ENCODE data around the gene CHD9.
"Not testable (repeated sequence)": the region's sequence is repeated elsewhere in the genome, so short reads cannot be mapped to it uniquely, and the experiment has no call there.

CHD9 gene

DNA sequence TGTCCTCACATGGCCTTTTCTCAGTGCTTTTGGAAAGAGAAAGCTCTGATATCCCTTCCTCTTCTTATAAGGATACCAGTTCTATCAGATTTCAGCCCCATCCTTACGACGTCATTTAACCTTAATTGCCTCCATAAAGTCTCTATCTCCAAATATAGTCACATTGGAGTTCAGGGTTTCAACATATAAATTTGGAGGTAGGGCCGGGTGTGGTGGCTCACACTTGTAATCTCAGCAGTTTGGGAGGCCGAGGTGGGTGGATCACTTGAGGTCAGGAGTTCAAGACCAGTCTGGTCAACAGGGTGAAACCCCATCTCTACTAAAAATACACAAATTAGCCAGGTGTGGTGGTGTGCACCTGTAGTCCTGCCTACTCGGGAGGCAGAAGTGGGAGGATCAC is 7.3 kb upstream of the CHD9 start:
- not testable (repeated sequence) for DNase-seq

DNA sequence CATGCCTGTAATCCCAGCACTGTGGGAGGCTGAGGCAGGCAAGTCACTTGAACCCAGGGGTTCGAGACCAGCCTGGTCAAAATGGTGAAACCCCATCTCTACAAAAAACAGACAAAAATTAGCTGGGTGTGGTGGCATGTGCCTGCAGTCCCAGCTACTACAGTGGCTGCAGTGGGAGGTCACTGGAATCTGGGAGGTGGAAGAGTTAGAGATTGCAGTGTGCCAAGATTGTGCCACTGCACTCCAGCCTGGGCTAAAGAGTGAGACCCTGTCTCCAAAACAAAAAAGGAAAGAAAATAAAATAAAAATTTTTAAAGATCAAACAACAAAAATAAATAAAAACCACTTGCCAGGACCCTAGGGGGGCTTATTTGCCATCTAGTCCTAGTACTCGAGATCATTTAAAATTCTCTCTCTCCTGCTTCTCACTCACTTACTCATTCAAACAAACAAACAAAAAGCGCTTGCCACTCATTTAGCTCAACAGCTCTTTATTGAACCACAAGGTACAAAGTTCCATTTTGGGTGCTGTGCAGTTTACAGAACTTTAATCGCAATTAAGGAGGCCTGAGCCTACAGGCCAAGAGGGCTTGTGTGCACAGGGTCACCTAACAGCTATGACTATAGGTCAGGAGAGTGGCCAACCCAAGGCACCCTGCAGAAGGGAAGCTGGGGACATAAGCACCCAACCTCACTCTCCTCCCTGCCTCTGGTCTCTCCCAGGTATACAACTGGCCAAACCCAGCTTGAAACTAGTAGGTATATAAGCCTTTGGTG is 6.5 kb upstream of the CHD9 start:
- no peak for DNase-seq

DNA sequence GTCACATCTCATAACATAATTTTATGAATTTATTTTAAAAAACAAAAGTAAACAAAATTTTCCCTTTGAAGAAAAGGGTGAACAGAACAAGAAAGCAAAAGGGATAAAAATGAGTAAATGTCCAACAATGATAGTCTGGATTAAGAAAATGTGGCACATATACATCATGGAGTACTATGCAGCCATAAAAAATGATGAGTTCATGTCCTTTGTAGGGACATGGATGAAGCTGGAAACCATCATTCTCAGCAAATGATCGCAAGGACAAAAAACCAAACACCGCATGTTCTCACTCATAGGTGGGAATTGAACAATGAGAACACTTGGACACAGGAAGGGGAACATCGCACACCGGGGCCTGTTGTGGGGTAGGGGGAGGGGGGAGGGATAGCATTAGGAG is 3.5 kb upstream of the CHD9 start:
- DNase-seq = not testable (repeated sequence)

DNA sequence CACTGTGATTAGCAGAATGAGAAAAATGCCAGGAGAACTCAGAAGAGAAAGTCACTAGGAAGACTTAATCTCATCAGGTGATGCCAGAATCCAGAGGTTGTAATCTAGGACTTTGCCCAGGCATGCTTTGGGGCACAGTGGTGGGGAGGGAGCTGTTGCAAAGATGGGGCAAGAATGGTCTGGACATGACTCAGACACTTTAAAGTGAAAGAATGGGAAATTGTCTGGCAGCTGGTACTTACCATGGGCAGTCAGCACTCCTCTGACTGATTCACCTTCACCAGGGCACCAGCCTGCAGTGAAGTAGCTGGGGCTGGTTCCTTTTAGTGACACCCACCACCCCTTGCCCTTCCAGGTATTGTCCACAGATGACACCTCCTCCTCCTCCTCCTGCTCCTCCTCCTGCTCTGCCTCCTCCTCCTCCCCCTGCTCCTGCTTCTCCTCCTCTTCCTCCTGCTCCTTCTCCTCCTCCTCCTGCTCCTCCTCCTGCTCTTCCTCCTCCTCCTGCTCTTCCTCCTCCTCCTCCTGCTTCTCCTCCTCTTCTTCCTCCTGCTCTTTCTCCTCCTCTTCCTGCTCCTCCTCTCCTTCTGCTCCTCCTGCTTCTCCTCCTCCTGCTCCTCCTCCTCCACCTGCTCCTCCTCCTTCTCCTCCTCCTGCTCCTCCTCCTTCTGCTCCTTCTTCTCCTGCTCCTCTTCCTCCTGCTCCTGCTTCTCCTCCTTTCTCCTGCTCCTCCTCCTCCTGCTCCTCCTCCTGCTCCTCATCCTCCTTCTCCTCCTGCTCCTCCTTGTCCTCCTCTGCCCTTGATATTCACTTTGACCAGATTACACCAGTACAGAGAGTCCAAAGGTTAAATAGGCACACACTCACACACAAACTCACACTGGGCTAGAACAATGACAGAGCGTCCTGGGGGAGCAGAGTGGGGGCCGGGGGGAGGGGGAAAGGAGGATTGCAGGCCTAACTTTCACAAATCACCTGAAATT is 2.0 kb upstream of the CHD9 start, which contains the start of gene CHD9NB:
TSS of gene CHD9NB (minus strand) at position 379 of the 983 bp plus-strand sequence. CDS start 8,739 bp downstream, outside the sequence.
- DNase-seq = peak; percentile 56

DNA sequence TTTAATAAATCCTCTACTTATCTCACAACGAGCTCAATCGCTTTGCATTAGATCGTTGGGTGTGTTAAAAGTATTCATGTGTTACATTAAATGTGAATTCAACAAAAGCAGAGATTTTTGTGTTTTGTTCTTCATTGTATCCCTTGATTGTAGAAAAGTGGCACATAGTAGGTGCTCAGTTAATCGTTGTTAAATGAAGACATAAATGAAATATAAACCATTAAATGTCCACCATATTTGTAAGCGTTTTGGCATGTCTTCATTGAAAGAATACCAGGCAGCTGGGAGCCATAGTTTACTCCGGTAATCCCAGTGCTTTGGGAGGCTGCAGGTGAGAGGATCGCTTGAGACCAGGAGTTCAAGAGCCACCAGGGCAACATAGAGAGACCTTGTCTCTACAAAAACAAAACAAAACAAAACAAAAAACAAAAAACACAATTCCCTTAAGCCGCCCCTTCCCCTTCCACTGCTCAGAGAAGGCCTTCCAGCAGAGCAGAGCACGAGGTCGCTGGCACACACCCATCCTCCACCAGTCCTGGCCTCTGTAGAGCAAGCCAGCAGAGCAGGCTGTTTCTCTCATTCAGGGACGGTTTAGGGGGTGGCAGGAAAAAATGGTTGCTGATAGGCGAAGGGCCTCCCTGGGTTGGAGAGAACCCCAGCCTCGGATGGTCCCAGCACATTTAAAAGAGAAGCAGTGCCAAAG is 673 bp upstream of the CHD9 start:
- no peak for DNase-seq

DNA sequence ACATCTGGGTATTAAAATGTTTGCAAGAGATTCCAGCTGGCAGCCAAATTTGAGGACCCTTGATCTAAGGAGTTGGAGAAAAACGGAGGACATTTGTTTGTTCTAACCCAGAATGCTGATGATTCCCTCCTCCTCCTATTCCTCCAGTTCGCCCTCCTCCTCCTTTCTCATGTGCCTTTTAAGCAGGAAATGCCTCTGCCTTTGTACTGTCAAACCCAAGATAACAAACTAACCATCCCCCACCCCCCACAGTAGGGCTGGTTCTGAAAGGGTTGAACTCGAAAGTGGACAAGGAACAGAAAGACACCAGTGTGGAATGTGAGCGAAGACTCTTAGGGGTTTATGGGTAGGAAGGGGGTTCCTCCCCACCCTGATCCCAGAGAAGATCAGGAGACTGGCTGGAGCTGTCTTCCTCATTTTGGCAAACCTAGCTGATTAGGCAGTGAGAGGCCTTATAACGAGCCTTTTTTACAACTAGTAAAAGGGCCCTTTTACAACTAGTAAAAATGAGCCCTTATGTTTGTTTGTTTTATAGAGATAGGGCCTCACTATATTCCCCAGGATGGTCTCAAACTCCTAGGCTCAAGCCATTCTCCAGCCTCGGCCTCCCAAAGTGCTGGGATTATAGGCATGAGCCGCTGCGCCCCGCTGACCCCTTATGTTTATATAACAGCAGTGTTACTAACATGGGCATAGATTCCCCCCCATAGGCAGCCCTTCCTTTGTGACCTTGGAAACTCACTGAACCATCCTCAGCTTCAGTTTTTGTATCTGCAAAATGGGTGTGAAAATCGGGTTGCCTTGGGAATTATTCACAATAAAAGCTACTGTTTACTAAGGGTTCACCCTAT is 975 bp downstream of the CHD9 start:
- DNase-seq = no peak

DNA sequence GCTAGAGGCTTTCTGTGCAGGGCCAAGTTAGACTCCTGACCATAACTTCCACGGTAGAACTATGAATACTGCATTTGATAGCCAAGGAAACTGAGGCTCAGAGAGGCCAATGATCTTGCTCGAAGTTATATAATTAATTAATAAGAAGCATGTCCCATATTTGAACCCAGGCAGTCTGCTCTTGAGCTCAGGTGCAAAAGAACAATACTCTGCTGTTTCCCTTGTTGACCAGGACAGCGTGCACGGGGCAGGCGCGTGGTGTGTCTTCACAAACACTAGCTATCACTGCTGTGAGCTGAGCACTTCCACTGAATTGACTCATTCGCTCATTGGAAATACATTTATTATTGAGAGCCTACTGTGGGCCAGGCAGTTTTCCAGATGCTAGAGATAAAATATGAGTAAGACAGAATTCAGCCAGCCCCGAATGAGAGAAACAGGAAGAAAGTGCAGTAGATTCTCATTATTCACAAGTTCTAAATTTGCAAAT is 1.6 kb downstream of the CHD9 start:
- no peak for DNase-seq

DNA sequence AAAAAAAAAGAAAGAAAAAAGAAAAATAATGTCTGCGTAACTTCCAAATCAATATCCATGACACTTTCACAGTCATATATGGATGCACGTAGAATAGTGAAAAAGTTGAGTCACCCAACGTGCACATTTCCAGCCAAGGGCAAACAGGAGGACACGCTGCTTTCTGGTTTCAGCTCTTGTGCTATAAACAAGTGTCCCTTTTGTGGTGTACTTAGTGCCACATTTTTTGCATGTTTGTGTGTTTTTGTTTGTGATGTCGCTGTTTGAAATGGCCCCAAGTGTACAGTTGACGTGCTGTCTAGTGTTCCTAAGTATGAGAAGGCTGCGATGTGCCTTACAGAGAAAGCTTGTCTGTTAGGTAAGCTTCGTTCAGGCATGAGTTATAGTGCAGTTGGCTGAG is 2.9 kb downstream of the CHD9 start:
- no peak for DNase-seq

DNA sequence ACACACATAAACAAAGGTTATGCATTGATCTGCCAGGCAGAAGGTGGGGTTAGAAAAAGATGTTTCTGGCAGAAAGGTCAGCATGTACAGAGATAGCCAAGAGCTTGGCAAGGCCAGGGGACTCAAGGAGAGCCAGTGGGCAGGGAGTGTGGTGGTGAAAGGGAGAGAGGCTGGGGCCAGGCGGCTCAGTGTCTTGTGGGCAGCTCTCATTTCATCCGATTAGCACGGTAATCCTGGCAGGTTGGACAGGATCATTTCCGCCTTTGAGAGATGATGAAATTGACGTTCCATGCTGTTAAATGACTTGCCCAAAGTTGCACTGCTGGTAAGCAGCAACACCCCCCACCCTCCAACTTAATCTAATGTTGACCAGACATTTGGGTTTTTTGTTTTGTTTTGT is 3.6 kb downstream of the CHD9 start:
- DNase-seq = no peak

DNA sequence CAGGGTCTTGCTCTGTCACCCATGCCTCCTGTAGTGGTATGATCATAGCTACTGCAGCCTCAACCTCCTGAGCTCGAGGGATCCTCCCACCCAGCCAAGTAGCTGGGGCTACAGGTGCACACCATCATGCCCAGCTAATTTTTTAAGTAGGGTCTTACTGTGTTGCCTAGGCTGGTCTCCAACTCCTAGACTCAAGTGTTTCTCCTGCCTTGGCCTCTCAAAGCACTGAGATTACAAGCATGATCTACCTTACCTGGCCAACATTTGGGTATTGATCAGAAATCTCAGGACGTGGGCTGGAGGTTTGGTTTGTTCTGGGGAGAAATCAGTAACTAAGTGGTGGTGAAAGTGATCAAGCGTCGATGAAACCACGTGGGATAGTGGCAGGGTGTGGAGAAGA is 4.1 kb downstream of the CHD9 start:
- DNase-seq = no peak

DNA sequence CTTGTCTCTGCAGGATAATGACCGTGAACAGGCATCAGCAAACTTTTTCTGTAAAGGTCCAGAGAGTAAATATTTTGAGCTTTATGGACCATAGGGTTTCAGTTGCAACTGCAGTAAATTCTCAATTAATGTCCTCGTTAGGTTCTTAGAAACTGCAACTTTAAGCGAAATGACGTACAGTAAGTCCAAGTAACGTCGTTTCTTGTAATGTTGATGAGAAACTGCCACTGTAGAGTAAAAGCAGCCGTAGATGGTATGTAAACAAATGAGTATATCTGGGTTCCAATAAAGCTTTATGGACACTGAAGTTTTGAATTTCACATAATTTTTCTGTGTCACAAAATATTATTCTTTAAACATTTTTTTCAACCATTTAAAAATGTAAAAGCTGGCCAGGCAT is 4.9 kb downstream of the CHD9 start:
- no peak for DNase-seq

DNA sequence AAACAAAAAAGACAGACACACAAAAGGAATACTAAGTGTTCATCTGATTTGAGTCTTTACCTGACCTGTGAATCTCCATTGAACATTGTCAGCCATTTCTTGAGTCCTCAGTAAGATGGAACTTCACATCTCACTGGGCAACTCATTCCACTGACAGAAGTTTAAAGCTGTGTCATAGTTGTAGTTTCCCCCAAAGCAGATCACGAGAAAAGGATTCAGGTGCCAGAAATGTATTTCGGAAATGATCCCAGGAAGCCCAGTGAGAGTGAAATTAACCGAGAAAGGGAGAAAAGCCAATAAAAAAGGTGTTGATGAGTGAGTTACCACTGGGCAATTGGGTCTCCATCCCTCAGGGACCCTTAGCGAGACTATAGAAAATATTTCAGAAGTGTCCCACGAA is 6.5 kb downstream of the CHD9 start:
- no peak for DNase-seq

DNA sequence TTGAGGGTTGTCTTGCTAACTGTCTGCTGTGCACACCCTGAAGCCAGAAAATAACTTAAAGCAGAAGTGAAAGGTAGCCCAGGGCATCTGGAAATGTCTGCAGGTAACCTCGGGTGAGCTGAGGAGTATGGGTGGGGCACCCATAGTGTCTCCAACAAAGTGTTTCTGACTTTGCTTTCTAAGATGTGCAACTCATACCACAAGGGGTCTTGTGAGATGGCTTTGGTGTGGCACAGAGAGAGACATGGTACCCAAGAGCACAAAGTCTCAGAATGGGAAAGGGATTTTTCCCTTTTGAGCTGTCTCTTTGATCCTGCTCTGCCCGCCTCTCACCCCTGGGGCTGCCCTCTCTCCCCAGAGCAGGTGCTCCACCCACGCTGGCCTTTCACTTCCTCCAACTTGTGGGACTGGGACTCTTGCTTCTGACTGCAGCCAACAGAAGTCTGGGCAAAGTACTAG is 6.9 kb downstream of the CHD9 start:
- no peak for DNase-seq

DNA sequence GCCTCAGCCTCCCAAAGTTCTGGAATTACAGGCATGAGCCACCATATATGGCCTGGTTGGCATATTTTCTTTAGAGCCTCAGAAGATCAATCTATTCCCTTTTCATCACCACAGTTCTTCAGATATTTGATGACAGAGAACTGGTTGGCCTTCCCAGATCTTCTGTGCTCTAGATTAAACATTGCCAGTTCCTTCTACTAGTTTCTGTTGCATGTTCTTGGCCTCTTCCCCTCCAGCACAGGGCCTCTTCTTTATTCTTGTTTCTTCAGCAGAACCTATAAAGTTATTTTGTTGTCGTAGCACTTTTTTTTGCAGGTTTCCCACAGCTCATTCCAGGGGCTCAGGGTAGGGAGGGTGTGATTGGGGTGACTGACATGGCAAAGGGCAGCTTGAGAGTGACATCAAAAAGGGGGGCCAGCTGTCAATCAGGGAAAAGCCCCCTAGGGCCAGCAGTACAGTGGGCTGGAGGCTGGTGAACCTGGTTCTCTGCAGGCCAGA is 9.3 kb downstream of the CHD9 start:
- DNase-seq = no peak

DNA sequence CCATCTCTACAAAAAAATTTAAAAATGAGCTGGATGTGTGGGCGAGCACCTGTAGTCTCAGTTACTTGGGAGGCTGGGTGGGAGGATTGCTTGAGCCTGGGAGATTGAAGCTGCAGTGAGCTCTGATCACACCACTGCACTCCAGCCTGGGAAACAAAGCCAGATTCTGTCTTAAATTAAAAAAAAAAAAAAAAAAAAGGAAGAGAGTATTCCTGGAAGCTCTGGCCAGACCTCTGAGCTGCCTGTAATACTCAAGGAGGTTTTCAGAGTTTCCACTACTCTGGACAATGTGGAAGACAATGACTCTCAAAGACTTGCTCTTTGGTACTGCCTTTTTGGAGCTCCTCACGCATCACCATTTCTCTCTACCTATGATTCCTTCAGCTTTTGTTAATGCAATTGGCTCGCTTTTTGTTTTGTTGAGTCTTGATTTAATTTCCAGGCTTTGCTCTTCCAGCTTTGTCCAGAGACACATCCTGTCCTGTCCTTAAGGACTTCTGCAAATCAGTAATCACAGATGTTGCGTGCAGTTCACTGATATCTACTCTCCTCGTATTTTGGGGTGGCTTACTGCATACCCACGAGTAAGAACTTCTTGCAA is 10.8 kb downstream of the CHD9 start:
- no peak for DNase-seq

DNA sequence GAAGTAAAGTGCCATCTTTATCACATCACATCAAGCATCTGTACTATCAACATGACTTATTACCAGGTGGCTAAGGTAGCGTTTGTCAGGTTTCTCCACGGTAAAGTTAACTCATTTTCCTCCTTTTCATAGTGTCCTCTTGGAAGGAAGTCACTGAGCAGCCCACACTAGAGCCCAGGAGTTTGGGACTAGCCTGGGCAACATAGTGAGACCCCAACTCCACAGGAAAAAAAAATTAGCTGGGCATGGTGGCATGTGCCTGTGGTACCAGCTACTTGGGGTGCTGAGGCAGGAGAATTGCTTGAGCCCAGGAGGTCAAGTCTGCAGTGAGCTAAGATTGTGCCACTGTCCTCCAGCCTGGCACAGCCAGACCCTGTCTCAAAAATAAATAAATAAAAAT is 12.9 kb downstream of the CHD9 start:
- no peak for DNase-seq

DNA sequence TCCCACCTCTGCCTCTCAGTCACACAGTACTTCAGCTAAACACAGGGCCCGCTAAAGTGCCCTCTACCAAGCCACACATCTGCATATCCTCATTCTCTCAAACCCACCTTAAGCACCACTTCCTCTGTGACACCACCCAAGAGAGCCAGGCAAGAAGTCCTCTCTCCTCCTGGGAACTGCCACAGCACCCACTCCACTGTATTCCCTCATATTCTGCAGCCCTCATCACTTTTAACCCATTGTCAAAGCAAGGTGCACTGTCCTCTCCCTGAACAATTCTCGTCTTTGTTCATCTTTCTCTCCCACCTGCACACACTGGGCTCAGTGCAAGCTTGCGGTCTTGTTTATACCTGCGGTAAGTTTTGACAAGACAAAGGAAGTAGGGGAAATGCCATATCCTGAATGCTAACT is 13.6 kb downstream of the CHD9 start:
- DNase-seq = no peak

DNA sequence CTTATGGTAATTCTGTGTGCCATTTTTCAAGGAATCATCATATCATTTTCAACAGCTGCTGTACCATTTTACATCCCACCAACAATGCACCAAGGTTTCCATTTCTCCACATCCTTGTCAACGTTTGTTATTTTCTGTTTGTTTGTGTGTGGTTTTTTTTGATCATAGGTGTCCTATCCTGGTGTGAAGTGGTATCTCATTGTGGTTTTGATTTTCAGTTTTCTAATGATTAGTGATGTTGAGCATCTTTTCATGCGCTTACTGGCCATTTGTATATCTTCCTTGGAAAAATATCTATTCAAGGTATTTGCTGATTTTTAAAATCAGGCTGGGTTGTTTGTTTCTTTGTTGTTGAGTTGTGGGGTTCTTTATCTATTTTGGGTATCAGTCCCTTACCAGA is 15.0 kb downstream of the CHD9 start:
- no peak for DNase-seq

DNA sequence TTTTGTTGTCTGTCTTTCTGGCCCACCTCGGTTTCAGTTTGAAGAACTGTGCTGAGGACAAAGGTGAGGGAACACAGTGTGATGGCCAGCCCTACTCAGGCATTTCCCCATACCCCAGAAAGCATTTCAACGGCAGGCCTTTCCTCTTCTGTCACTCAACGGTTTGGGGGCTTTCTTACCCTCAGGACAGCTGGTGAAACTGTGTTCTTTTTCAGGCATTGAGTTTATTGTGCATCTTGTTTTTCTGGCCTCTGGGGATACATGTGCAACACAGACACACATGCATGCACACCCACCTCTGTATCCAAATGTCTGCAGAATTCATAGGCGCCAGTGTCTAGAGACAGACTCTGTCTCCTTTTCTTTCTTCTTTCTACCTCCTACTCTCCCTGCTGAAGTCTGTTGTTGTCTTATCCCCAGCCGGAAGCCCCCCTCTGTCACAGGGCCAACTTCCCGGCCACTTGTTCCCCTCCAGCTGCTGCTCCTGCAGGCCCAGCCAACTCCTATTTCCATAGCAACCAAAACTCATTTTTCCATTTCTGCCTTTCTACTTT is 17.0 kb downstream of the CHD9 start:
- DNase-seq = no peak

DNA sequence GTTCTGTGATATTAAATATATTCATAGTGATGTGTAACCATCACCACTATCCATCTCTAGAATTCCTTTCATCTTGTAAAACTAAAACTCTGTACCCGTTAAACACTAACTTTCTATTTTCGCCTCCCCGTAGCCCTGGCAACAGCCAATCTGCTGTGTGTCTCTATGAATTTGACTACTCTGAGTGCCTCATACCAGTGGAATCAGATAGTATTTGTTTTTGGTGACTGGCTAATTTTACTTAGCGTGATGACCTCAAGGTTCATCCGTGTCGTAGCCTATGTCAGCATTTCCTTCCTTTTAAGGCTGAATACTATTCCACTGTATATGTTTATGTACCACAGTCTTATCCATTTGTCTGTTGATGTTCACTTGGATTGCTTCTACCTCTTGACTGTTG is 18.2 kb downstream of the CHD9 start:
- no peak for DNase-seq

DNA sequence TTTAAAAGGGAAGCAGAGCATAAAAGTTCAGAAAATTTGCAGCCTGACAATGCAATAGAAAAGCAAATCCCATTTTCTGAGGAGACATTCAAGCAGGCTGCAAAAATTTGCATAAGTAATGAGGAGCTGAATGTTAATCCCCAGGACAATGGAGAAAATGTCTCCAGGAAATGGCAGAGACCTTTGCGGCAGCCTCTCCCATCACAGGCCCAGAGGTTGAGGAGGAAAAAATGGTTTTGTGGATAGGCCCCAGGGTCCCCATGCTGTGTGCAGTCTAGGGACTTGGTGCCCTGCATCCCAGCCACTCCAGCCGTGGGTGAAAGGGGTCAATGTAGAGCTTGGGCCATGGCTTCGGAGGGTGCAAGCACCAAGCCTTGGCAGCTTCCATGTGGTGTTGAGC is 19.5 kb downstream of the CHD9 start:
- not testable (repeated sequence) for DNase-seq
